Testis (tissue), 3 donors: Measurements from ENCODE around the gene RENBP. TPM values are rescaled to one million over a fixed set of nuclear protein-coding genes. Genes with fewer than 3 reads are reported as not detected.

Experiments used
- DNase-seq: peaks from one replicate; pipeline ENCODE4 v3.0.0-alpha.2; 2019
- H3K27ac ChIP-seq, 2 donors: fragments of 200-600 bp; sonication (generic); one replicate each; pipeline ENCODE4 v1.5.1; 2019
- H3K27me3 ChIP-seq: fragments of 200-600 bp; sonication (generic); one replicate; pipeline ENCODE4 v1.5.1; 2019
- H3K36me3 ChIP-seq: fragments of 200-600 bp; sonication (generic); one replicate; pipeline ENCODE4 v1.5.1; 2017; ENCODE audit warnings: low read depth; ENCODE audit errors: missing control alignments
- H3K4me1 ChIP-seq: fragments of 200-600 bp; sonication (generic); one replicate; pipeline ENCODE4 v1.5.1; 2019
- H3K4me3 ChIP-seq, 2 donors: fragments of 200-600 bp; sonication (generic); one replicate each; pipeline ENCODE4 v1.5.1; 2017 to 2019
- H3K9me3 ChIP-seq: fragments of 200-600 bp; sonication (generic); one replicate; pipeline ENCODE4 v1.5.1; 2017
- CTCF ChIP-seq, 3 experiments: fragments of 450-650 bp in 2 of 3; fragments of 200-600 bp in 1 of 3; sonication (generic) in 1 of 3; IDR thresholded peaks; one replicate each; pipeline ENCODE4 v1.5.1; 2016 to 2019; ENCODE audit warnings: antibody characterized with exemption in 3 of 3, mild to moderate bottlenecking in 2 of 3, moderate library complexity in 1 of 3
- POLR2A ChIP-seq: fragments of 450-650 bp; IDR thresholded peaks from one replicate; pipeline ENCODE4 v1.6.1; 2017; ENCODE audit warnings: antibody characterized with exemption, mild to moderate bottlenecking, moderate library complexity
- WGBS, 2 donors: methylation state at CpG; one replicate each; pipeline ENCODE4 v1.1.5; 2018; 5-methylcytosine and 5-hydroxymethylcytosine counted together
- intact Hi-C: fragments of 100-400 bp; cut with DNase I; formaldehyde crosslinking; loops from one replicate; pipeline ENCODE4 v1.15.1; 2023; ENCODE audit warnings: low total_unique reads
- polyA plus RNA-seq: library from polyadenylated mRNA; stranded (reverse); fragments of 350-450 nt; fragmentation: Illumina TruSeq; extraction: RNeasy Lipid Tissue Mini Kit (QIAGEN cat#74804); gene quantifications from one replicate; pipeline ENCODE4 v1.2.3, GENCODE V29; 2014; ENCODE audit warnings: low read depth, low replicate concordance; ENCODE audit not compliant: insufficient read depth
- total RNA-seq, 2 donors: library from RNA; depleted of rRNA; stranded (reverse); fragments of >200 nt; gene quantifications; one replicate each; pipeline ENCODE4 v1.2.3, GENCODE V29; 2016

RENBP gene
- total and polyA plus RNA-seq, 3 donors from 2014 or later: 2.8 to 4.8 (median 3.4) TPM

- peak within 1 kb of the TSS in 1 of 2 donors; percentile 88 for H3K27ac ChIP-seq
- no peaks in the 10 kb centered on the region for H3K36me3 ChIP-seq
- no peaks in the 10 kb centered on the region for H3K9me3 ChIP-seq
- peaks cover 13% of the 10 kb centered on the region for H3K4me1 ChIP-seq
- H3K4me3 ChIP-seq: peak within 1 kb of the TSS in 1 of 2 donors; percentile 31
- no peak for DNase-seq
- no peaks in the 10 kb centered on the region for H3K27me3 ChIP-seq
- WGBS, 2 donors: 22% methylated on average over 14 of the region's 59 CpGs; no CpG with 5 or more reads in 1 of the 2 donors
- intact Hi-C loops: no loop called here
- TF ChIP-seq POLR2A (no peak), CTCF (IDR thresholded peaks at IDR 0.05) (no peak)
Observed at GRCh38 chrX:153925739-153926551, 18.5 kb downstream of the RENBP start, which contains the start of gene ARHGAP4. TSS of gene ARHGAP4 (minus strand) at chrX:153926264. CDS start at chrX:153926202, 62 bp downstream.

- Histone ChIP-seq H3K4me3 (peak overlapping the region in 1 of 2 donors; percentile 31), H3K9me3 (no peaks in the 10 kb centered on the region), H3K27ac (peak overlapping the region in 1 of 2 donors; percentile 64), H3K4me1 (peaks cover 13% of the 10 kb centered on the region), H3K27me3 (no peaks in the 10 kb centered on the region), H3K36me3 (no peaks in the 10 kb centered on the region)
- TF ChIP-seq POLR2A (no peak), CTCF (IDR thresholded peaks at IDR 0.05) (no peak)
- no peak for DNase-seq
- 59 to 64% methylated on average over 3 to 4 of the region's 4 CpGs for WGBS, 2 donors
- intact Hi-C loops: no loop called here
Observed at GRCh38 chrX:153925387-153925738, 19.1 kb downstream of the RENBP start.

GRCh38 chrX:153924149-153924861 is 20.1 kb downstream of the RENBP start:
- intact Hi-C loops: no loop called here
- no peaks in the 10 kb centered on the region for H3K9me3 ChIP-seq
- WGBS, 2 donors: 28 to 38% methylated on average over 10 to 12 of the region's 14 CpGs
- H3K36me3 ChIP-seq: no peaks in the 10 kb centered on the region
- peaks cover 13% of the 10 kb centered on the region for H3K4me1 ChIP-seq
- peak; percentile 67 for DNase-seq
- no peak overlapping the region for H3K27ac ChIP-seq
- TF ChIP-seq POLR2A (no peak), CTCF (IDR thresholded peaks at IDR 0.05) (peak in 1 of 3 experiments; percentile 40)
- no peak overlapping the region for H3K4me3 ChIP-seq
- H3K27me3 ChIP-seq: no peaks in the 10 kb centered on the region

- no peak overlapping the region for H3K27ac ChIP-seq
- no peaks in the 10 kb centered on the region for H3K9me3 ChIP-seq
- H3K27me3 ChIP-seq: no peaks in the 10 kb centered on the region
- 66 to 77% methylated on average over 15 to 22 of the region's 25 CpGs for WGBS, 2 donors
- intact Hi-C loops: no loop called here
- no peaks in the 10 kb centered on the region for H3K36me3 ChIP-seq
- TF ChIP-seq CTCF (IDR thresholded peaks at IDR 0.05) (peak in 1 of 3 experiments; percentile 30), POLR2A (no peak)
- H3K4me1 ChIP-seq: peaks cover 13% of the 10 kb centered on the region
- peak; percentile 89 for DNase-seq
- H3K4me3 ChIP-seq: no peak overlapping the region
Observed at GRCh38 chrX:153922932-153923857, 21.2 kb downstream of the RENBP start.
